ENCODE results near the gene NDE1.

DNA sequence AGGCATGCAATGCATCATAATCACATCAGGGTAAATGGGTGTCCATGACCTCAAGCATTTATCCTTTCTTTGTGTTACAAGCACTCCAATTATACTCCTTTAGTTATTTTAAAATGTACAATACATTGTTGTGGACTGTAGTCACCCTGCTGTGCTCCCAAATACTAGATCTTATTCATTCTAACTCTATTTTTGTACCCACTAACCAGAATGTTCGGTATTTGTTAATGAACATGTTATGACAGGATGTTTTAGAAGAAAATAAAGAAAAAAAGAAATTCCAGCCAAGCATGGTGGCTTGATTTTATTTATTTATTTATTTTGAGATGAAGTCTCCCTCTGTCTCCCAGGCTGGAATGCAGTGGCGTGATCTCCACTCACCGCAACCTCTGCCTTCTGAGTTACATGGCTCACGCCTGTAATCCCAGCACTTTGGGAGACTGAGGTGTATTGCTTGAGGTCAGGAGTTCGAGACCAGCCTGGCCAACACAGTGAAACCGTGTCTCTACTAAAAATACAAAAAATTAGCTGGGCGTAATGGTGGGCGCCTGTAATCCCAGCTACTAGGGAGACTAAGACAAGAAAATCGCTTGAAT lies 1.8 kb upstream of the NDE1 start:
- TF ChIP-seq, protein P1, sequence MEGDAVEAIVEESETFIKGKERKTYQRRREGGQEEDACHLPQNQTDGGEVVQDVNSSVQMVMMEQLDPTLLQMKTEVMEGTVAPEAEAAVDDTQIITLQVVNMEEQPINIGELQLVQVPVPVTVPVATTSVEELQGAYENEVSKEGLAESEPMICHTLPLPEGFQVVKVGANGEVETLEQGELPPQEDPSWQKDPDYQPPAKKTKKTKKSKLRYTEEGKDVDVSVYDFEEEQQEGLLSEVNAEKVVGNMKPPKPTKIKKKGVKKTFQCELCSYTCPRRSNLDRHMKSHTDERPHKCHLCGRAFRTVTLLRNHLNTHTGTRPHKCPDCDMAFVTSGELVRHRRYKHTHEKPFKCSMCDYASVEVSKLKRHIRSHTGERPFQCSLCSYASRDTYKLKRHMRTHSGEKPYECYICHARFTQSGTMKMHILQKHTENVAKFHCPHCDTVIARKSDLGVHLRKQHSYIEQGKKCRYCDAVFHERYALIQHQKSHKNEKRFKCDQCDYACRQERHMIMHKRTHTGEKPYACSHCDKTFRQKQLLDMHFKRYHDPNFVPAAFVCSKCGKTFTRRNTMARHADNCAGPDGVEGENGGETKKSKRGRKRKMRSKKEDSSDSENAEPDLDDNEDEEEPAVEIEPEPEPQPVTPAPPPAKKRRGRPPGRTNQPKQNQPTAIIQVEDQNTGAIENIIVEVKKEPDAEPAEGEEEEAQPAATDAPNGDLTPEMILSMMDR (IDR thresholded peaks at IDR 0.05) = no peak
- TF ChIP-seq POLR2AphosphoS5 (IDR thresholded peaks at IDR 0.05) (no peak), POLR2A (IDR thresholded peaks at IDR 0.05) (no peak)
